GM12874 (cell line): ENCODE data around the gene SCUBE1.

ENCODE experiments used
- CTCF ChIP-seq: IDR thresholded peaks from 2 replicates; pipeline ENCODE4 v1.5.1; 2011; ENCODE audit warnings: low read depth, mild to moderate bottlenecking, control low read depth, low read length, moderate library complexity; ENCODE audit not compliant: insufficient read depth

SCUBE1 gene

GRCh38 chr22:43343262-43343669, at the start of gene SCUBE1:
SCUBE1 (minus strand) TSS chr22:43343372; CDS start chr22:43343261, 111 bp downstream.
- TF ChIP-seq CTCF, result no peak

- no peak for TF ChIP-seq CTCF
Observed at GRCh38 chr22:43392385-43392989, 49.3 kb upstream of the SCUBE1 start.

- no peak for TF ChIP-seq CTCF
Observed at GRCh38 chr22:43391306-43391705, 48.1 kb upstream of the SCUBE1 start.

GRCh38 chr22:43390872-43391271, 47.7 kb upstream of the SCUBE1 start:
- no peak for TF ChIP-seq CTCF

- no peak for TF ChIP-seq CTCF
Observed at GRCh38 chr22:43390166-43390565, 47.0 kb upstream of the SCUBE1 start.

- no peak for TF ChIP-seq CTCF
Observed at GRCh38 chr22:43389227-43389836, 46.2 kb upstream of the SCUBE1 start.

GRCh38 chr22:43388420-43388851, 45.3 kb upstream of the SCUBE1 start:
- TF ChIP-seq CTCF, result peak; percentile 99
